ENCODE data around the gene CAMTA1.

DNA sequence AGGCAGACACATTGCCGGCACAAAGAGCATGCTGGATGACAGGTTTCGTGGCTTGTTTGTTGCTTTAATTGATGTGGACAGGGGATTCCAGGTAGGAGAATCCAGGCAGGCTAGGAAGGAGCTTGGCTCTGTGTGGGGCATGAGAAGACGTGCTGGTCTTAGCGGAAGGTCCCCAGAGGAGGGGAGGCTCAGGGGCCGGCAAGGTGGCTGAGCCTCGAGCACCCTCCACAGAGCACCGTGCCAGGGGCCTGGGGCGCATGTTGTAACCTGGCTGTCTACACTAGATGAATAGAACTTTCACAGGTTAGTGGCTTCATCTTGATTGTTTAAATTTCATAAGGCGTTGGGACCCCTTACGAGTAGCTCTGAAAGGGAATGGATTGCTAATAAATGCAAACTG, 223.1 kb downstream of the CAMTA1 start:
- TF ChIP-seq, protein P1, sequence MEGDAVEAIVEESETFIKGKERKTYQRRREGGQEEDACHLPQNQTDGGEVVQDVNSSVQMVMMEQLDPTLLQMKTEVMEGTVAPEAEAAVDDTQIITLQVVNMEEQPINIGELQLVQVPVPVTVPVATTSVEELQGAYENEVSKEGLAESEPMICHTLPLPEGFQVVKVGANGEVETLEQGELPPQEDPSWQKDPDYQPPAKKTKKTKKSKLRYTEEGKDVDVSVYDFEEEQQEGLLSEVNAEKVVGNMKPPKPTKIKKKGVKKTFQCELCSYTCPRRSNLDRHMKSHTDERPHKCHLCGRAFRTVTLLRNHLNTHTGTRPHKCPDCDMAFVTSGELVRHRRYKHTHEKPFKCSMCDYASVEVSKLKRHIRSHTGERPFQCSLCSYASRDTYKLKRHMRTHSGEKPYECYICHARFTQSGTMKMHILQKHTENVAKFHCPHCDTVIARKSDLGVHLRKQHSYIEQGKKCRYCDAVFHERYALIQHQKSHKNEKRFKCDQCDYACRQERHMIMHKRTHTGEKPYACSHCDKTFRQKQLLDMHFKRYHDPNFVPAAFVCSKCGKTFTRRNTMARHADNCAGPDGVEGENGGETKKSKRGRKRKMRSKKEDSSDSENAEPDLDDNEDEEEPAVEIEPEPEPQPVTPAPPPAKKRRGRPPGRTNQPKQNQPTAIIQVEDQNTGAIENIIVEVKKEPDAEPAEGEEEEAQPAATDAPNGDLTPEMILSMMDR (IDR thresholded peaks at IDR 0.05), result no peak
- TF ChIP-seq POLR2A (IDR thresholded peaks at IDR 0.05), result no peak
